BE2C (cell line): Measurements from ENCODE around the gene MPEG1. TPM values are rescaled to one million over a fixed set of nuclear protein-coding genes. Genes with fewer than 3 reads are reported as not detected.

ENCODE experiments used
- DNase-seq: peaks from one replicate; pipeline ENCODE4 v3.0.0-alpha.2; 2020
- H3K27me3 ChIP-seq: fragments of 250-450 bp; sonication (Bioruptor Pico); 2 replicates; pipeline ENCODE4 v1.5.1; 2020; ENCODE audit warnings: mild to moderate bottlenecking
- H3K36me3 ChIP-seq: fragments of 250-450 bp; sonication (Bioruptor Pico); 2 replicates; pipeline ENCODE4 v1.5.1; 2020; ENCODE audit warnings: mild to moderate bottlenecking
- H3K4me1 ChIP-seq: fragments of 250-450 bp; sonication (Bioruptor Pico); 2 replicates; pipeline ENCODE4 v1.5.1; 2020
- H3K4me3 ChIP-seq: 2 replicates; pipeline ENCODE4 v1.5.1; 2011; ENCODE audit warnings: low read depth, low read length
- H3K9me3 ChIP-seq: fragments of 250-450 bp; sonication (Bioruptor Pico); 2 replicates; pipeline ENCODE4 v1.5.1; 2020
- polyA plus RNA-seq: library from polyadenylated mRNA; unstranded; fragments of >200 nt; gene quantifications from one replicate; pipeline ENCODE4 v1.2.1, GENCODE V29; 2012; ENCODE audit warnings: low read depth, missing spikeins; ENCODE audit not compliant: insufficient read length, insufficient read depth
- TF ChIP-seq, protein P1 (sequence below): IDR thresholded peaks from 2 replicates; pipeline ENCODE4 v1.5.1; 2012; ENCODE audit warnings: mild to moderate bottlenecking, low read depth, low read length

MPEG1 gene, protein sequence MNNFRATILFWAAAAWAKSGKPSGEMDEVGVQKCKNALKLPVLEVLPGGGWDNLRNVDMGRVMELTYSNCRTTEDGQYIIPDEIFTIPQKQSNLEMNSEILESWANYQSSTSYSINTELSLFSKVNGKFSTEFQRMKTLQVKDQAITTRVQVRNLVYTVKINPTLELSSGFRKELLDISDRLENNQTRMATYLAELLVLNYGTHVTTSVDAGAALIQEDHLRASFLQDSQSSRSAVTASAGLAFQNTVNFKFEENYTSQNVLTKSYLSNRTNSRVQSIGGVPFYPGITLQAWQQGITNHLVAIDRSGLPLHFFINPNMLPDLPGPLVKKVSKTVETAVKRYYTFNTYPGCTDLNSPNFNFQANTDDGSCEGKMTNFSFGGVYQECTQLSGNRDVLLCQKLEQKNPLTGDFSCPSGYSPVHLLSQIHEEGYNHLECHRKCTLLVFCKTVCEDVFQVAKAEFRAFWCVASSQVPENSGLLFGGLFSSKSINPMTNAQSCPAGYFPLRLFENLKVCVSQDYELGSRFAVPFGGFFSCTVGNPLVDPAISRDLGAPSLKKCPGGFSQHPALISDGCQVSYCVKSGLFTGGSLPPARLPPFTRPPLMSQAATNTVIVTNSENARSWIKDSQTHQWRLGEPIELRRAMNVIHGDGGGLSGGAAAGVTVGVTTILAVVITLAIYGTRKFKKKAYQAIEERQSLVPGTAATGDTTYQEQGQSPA
- polyA plus RNA-seq = not detected

DNA sequence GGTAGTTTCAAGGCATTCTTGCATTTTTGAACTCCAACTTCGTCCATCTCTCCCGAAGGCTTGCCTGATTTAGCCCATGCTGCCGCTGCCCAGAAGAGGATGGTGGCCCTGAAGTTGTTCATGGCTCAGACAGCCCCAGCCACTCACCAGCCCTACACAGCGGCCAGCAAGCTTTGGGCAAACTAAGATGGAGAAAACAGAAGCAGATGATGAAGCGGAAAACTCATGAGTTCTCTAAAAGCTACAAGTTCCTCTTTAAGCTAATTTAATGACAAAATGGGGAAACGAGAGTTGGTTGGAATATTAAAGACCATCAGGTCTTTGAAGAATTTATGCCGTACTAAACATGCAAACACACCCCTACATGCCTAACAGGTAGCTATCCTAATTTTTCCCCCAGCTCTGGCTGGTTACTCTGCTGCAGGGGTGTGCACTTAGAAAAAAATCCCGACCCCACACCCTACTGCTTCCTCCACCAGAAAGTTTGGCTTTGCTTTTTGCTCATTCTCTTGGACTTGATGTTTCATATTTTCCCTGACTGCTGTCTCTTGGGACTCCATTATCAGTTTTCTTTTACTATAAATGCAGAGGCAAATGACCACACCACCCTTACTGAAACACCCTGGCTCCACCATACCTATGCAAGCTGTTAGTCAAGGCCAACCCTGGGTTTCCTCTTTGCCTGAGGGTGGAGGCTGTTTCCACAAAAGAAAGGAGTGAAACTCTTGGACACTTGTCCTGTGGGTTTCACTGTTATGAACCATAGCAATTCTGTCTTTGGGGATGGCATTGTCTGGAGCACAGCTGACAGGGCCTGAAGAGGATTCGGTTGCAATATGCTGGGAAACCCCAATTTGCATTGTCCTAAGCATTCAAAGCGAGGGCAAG lies at the start of gene MPEG1:
Gene MPEG1, minus strand, starts transcription at position 184 of the 888 bp plus-strand sequence. Its CDS starts 62 bp downstream, at position 122.
- TF ChIP-seq, protein P1, sequence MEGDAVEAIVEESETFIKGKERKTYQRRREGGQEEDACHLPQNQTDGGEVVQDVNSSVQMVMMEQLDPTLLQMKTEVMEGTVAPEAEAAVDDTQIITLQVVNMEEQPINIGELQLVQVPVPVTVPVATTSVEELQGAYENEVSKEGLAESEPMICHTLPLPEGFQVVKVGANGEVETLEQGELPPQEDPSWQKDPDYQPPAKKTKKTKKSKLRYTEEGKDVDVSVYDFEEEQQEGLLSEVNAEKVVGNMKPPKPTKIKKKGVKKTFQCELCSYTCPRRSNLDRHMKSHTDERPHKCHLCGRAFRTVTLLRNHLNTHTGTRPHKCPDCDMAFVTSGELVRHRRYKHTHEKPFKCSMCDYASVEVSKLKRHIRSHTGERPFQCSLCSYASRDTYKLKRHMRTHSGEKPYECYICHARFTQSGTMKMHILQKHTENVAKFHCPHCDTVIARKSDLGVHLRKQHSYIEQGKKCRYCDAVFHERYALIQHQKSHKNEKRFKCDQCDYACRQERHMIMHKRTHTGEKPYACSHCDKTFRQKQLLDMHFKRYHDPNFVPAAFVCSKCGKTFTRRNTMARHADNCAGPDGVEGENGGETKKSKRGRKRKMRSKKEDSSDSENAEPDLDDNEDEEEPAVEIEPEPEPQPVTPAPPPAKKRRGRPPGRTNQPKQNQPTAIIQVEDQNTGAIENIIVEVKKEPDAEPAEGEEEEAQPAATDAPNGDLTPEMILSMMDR = no peak
- Histone ChIP-seq H3K36me3 (no peaks in the 10 kb centered on the region), H3K27me3 (no peaks in the 10 kb centered on the region), H3K9me3 (no peaks in the 10 kb centered on the region), H3K4me1 (no peaks in the 10 kb centered on the region), H3K4me3 (no peak within 1 kb of the TSS)
- DNase-seq = no peak

DNA sequence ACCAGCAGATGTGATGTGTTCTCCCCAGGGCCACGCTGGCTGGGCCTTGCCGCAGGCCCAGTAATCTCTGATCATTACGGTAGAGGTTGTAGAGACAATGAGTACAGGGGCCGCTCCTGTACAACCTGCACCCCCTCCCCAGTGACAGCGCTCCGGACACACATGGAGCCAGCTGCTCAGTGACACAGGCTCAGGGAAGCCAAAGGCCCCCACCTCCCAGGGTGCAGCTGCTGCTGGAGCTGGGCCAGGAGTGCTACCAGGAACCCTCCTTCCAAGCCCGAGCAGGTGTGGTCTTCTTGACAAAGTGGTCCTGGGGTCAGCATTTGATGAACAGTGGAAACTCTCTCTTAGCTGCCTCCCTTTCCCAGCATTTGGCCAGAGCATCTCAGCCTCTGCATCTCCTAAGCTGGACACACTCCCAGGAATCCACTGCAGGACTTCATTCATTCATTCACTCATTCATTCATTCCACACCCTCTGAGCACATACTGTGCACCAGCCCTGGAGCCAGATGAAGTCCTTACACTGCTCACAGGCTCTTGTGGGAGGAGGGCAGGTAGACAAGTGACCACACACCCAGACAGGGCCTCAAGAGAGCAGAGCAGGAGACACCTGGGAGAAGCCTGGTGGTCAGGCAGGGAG lies 49.6 kb upstream of the MPEG1 start:
- TF ChIP-seq, protein P1 = no peak
- H3K4me1 ChIP-seq = no peaks in the 10 kb centered on the region

DNA sequence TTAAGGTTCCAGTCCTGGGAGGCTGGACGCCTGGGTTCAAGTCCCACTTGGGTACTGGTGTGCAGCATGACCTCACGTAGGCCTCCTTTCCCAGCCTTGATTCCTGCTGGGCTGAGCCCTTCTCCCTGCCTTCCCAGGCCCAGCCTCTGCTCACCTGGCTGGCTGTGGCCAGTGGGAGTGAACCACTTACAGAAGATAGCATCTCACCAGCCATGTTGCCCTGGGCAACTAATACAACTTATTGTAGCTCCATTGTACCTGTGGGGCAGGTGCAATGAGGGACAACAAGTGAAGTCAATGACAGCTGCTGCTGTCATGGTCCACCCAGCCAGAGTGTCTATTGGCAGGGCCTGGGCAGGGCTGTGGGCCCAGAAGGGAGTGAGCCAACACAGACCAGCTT lies 48.4 kb upstream of the MPEG1 start:
- DNase-seq = no peak
- Histone ChIP-seq H3K4me1 (no peaks in the 10 kb centered on the region), H3K9me3 (no peaks in the 10 kb centered on the region), H3K27me3 (no peaks in the 10 kb centered on the region), H3K36me3 (no peaks in the 10 kb centered on the region), H3K4me3 (no peak overlapping the region)
- TF ChIP-seq, protein P1 = no peak

More for the DNA sequence above, 49.6 kb upstream of the MPEG1 start:
- H3K9me3 ChIP-seq = no peaks in the 10 kb centered on the region
- H3K36me3 ChIP-seq = no peaks in the 10 kb centered on the region
- no peak for DNase-seq
- no peak overlapping the region for H3K4me3 ChIP-seq
- H3K27me3 ChIP-seq = no peaks in the 10 kb centered on the region

DNA sequence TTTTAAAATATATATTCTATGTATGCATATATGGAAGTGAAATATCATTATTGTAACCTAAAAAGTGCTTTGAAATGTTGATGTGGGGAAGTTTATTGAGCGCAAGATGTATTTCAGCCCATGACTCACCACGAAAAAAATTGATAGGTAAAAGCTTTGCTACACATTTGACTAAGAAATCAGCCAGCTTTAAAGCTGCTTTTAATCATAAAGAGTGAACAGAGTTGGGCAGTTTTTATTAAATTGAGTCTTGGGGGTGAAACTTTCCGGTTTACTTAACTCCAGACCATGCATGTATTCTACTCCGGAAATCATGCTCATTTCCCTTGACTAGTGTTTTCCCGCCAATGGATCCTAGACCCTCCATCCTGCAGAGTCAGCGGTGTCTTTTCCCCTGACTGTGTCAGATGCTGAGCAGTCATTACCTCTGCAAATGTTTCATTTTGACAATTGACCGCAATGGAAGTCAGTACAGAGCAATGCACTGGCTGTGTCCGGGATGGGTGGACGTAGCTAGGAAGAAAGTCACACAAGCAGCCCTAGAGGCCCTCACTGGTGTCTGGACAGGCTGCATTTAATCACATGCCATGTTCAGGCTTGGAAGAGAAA lies 47.2 kb upstream of the MPEG1 start:
- Histone ChIP-seq H3K27me3 (no peaks in the 10 kb centered on the region), H3K9me3 (no peaks in the 10 kb centered on the region), H3K4me3 (no peak overlapping the region), H3K4me1 (no peaks in the 10 kb centered on the region), H3K36me3 (no peaks in the 10 kb centered on the region)
- no peak for DNase-seq
- TF ChIP-seq, protein P1 = no peak

DNA sequence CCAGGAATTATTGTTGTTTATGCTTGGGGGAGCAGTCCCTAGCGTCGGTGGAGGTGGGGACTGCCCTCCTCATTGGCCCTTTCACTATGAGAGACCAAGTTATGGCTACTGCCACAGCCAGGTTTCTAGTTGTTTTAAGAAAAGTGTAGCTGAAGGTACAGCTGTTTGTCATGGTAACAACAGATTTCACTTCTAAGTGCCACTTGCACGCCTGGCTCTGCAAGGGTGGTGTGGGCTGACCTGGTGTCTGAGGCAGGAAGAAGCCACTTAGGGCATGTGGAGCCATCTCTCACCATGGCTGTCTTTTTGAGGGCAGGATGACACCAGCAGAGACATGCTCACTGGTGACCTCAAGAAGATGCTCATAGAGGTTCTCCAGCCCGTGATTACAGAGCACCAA lies 46.3 kb upstream of the MPEG1 start:
- TF ChIP-seq, protein P1 = no peak
- H3K27me3 ChIP-seq = no peaks in the 10 kb centered on the region
- no peak for DNase-seq
- H3K9me3 ChIP-seq = no peaks in the 10 kb centered on the region
- no peak overlapping the region for H3K4me3 ChIP-seq
- no peaks in the 10 kb centered on the region for H3K36me3 ChIP-seq
- no peaks in the 10 kb centered on the region for H3K4me1 ChIP-seq
